NCI-H2196 treated with DMSO at 0.1 percent for 48 hours (cell line): ENCODE results near the gene GALNT17.

Source experiments
- DNase-seq: peaks from one replicate; lab custom pipeline; 2025; ENCODE audit not compliant: unreplicated experiment; lab: John Stamatoyannopoulos, UW

GALNT17 gene

GRCh38 chr7:71679480-71679879 lies 547.5 kb downstream of the GALNT17 start:
- DNase-seq, result no peak

DNA sequence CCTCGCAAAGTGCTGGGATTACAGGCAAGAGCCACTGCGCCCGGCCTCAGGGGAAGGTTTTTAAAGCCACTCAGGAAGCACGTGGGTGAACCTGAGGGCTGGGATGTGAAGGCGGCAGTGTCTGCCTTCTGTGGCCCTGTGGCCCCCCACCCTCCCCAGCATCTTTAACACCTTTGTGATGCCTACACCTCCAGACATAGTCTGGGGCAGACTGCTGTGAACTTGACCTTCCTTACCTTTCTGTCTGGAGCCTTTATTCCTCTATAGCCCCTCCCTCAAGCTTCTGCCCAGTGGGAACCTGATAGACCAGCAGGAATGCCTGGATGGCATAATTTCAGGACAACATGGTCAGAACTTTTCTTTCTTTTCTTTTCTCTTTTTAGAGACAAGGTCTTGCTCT lies 550.2 kb downstream of the GALNT17 start:
- no peak for DNase-seq

DNA sequence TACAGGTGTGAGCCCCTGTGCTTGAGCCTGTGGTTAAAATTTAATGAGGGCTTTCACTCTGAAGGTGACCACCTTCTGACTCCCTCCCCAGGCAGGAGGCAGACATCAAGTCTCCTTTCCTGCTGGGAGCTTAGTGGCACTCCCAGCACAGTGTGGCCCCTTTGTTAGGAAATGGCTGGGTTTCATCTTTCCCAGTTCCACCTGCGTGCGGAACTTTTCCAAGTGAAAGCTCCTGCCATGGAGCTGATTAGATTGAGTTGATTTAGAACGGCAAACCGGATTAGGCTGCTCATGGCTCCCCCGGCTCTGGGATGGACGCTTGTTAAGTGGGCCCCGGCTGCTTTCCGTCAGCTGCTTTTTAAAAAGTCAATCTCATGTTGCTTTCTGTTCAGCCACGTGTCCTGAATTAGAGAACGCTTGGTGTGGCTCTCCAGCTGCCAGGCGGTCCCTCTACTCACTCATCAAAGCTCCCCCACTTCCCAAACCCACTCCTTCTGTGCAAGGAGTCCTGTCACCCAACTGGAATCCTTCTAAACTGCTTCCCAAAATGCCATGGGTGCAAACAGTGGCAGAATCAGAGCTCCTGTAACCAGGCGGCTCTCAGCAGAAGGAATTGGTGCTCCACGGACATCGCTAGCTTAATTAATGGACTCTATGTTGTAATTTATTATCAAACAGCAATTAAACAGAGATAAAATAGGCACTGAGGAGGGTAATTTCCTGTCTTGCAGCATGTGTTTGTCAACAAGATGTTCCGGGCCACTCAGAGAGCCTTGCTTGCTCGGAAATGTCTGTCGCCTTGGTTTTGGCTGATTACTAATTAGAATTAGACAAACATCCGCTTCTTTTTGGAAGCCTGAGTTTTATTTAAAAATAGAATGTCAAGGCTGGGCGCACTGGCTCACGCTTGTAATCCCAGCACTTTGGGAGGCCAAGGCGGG lies 551.2 kb downstream of the GALNT17 start:
- no peak for DNase-seq

DNA sequence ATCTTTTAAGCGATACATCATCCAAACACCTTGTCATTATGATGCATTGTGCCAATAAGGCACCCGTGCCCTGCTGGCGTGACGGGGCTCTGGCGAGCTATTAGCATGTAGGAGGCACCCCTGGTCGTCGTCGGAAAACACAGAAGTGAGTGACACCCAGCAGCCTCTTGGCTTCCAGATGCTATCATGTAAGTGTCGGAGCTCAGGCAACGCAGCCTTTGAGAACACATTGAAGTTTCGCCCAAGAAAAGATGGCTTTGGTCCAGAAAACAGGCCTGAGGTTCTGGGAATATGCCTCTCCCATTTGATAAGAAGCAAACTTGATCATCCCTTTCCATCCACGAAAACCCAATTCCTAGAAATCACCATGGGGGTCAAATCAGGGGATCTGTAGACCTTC lies 555.3 kb downstream of the GALNT17 start:
- DNase-seq, result no peak

DNA sequence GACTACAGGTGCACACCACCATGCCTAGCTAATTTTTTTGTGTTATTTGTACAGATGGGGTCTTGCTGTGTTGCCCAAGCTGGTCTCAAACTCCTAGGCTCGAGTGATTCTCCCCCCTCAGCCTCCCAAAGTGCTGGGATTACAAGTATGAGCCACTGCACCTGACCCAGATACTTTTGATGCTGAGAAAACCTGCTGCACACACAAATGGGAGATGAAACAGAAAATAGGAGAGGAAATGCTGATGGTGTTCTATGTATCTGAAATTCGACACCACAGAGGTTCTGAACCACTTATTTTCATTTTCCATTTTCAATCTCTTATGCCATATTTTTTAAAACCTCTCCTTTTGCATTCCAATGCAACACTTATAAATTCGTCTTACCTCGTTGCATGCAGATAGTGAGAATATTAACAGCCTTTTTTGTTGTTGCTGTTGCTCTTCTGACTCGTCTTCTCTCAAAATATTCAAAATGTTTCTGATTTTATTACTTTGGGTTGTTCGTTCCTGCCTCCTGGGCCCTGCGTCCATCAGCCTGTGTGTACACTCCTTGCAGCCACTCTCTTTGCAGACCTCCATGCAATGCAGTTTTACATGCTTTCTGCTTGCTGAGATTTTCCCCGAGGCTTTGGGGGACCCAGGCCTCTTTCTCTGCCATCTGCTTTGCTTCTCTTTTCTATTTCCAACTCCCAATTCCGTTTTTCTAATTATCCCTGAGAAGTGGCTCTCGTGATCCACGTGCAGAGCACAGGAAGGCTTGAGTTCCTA lies 556.1 kb downstream of the GALNT17 start:
- DNase-seq, result no peak

GRCh38 chr7:71691538-71691937 lies 559.6 kb downstream of the GALNT17 start:
- DNase-seq, result no peak

DNA sequence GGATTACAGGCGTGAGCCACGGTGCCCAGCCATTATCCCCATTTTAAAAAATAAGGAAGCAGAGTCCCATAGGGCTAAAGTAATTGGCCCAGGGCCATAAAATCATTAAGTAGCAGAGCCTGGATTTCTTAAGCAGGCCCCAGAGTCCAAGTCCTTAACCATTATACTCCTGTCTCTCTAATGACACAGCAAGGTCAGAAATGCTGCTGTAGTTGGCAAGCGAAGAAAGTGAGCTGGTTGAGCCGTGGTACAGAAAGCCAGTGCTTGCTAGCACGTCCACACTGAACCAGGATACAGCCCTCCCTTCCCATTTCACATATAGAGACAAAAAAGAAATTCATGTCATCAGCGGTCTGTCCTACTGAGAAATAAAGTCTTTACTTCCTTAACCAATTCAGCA lies 562.7 kb downstream of the GALNT17 start:
- no peak for DNase-seq

- DNase-seq, result no peak
Observed at GRCh38 chr7:71695186-71695585, 563.2 kb downstream of the GALNT17 start.

DNA sequence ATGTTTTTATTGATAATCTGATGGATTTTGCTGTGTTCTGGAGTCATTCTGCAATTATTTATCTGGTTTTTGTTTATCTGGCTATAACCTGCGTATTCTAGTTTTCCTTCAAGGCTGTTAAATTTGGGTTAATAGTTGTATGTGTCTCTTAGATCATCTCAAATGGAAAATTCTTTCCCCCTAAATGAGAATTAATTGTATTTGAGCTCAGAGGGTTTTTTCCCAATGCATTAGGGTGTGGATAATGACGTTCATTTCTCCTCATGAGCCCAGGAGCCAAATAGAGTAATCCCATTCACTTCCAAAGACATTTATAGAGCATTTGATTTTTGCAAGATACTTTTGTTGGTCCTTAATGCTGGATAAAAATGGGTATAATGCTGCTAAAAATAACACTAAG lies 564.6 kb downstream of the GALNT17 start:
- no peak for DNase-seq

DNA sequence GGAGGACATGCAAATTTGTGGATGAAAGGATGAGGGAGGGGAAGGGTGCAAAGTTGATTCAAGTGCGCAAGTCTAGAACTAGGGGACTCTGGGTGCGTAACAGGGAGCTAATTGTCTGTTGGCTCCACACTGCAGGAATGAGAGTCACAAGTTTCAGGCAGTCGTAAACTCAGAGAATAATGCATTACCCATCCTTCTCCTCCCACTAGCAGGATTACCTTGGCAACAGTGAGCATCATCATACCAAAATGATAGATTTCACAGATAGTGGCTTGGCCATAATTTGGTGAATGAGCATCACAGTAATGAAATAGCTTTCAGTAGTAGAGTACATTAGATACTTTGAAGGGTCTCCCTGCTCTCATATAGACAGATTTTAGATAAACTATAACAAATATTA lies 565.5 kb downstream of the GALNT17 start:
- no peak for DNase-seq

- DNase-seq, result no peak
Observed at GRCh38 chr7:71705217-71705616, 573.3 kb downstream of the GALNT17 start.

GRCh38 chr7:71705901-71706596 lies 574.1 kb downstream of the GALNT17 start:
- no peak for DNase-seq

GRCh38 chr7:71706597-71706975 lies 574.6 kb downstream of the GALNT17 start:
- no peak for DNase-seq

- no peak for DNase-seq
Observed at GRCh38 chr7:71707041-71707440, 575.1 kb downstream of the GALNT17 start.

- no peak for DNase-seq
Observed at GRCh38 chr7:71708710-71709109, 576.8 kb downstream of the GALNT17 start.

- no peak for DNase-seq
Observed at GRCh38 chr7:71710442-71710841, 578.5 kb downstream of the GALNT17 start.

DNA sequence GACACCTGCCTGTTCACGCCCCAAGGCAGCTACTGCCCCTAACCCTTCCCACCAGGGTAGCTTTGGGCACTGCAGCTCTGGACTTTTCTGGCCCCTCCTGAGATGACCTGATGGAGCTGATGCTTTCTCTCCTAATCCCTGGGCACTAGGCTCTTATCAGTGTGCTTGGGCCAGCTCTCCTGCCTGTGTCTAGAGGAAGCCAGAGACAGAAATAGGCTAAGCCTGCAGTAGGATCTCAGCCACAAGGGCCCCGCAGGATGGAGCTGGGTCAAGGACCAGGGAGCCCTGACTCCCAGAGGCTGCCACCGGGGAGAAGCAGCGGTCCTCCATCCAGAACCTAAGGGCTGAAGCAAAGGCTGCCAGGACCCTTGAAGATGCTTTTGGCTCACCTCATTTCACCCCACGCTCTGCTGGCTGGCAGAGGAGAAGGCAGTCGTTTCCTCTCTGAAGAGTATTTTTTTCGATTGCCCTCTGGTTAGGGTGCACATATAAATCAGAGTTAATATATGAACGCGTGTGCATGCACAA lies 580.8 kb downstream of the GALNT17 start:
- no peak for DNase-seq

- DNase-seq, result no peak
Observed at GRCh38 chr7:71716690-71717089, 584.7 kb downstream of the GALNT17 start.

GRCh38 chr7:71718563-71718962 lies 586.6 kb downstream of the GALNT17 start:
- DNase-seq, result no peak

DNA sequence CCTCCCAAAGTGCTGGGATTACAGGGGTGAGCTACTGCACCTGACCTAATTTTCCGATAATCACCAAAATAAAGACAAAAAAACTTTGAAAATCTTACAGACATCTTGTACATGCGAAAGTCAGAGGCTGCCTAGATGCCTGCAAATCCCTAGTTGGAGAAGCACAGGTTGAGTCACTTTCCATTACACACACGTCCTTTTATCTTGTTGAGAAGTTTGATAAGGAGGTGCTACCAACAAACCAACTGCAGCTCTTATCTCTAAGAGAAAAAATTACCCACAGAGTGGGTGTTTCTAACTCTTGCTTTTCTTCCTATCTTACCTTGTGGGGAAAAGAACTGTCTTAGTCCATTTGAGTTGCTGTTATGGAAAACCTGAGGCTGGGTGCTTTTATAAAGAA lies 589.8 kb downstream of the GALNT17 start:
- no peak for DNase-seq

- no peak for DNase-seq
Observed at GRCh38 chr7:71723859-71724258, 591.9 kb downstream of the GALNT17 start.
